H1 (cell line): ENCODE measurements around the gene COPZ2. TPM values are rescaled to one million over a fixed set of nuclear protein-coding genes. Genes with fewer than 3 reads are reported as not detected.

Experiments used
- BACH1 ChIP-seq: IDR thresholded peaks from 2 replicates; pipeline ENCODE4 v1.6.1; 2012; ENCODE audit warnings: low read length, improper control_type of control experiment
- CBX5 ChIP-seq: fragments of 300-800, 300-1000 bp; sonication (generic); IDR thresholded peaks from 2 replicates; pipeline ENCODE4 v1.7.1; 2016; ENCODE audit warnings: antibody characterized with exemption, low read length, low read depth
- JUN ChIP-seq: IDR thresholded peaks from 2 replicates; pipeline ENCODE4 v1.6.1; 2011; ENCODE audit warnings: low read depth, mild to moderate bottlenecking, improper control_type of control experiment, low read length
- MAFK ChIP-seq: IDR thresholded peaks from 2 replicates; pipeline ENCODE4 v1.6.1; 2012; ENCODE audit warnings: low read depth, mild to moderate bottlenecking, improper control_type of control experiment, low read length
- SUZ12 ChIP-seq: fragments of 200-600 bp; sonication (generic); IDR thresholded peaks from 2 replicates; pipeline ENCODE4 v1.6.1; 2012; ENCODE audit warnings: mild to moderate bottlenecking, inconsistent platforms, low read length, moderate library complexity, mixed read lengths
- USF2 ChIP-seq: IDR thresholded peaks from 2 replicates; pipeline ENCODE4 v1.6.1; 2011; ENCODE audit warnings: low read length, improper control_type of control experiment
- YY1 ChIP-seq: IDR thresholded peaks from 2 replicates; pipeline ENCODE4 v1.6.1; 2011; ENCODE audit warnings: low read depth, mild to moderate bottlenecking, low read length
- polyA plus RNA-seq, 7 experiments: library from polyadenylated mRNA; depleted of rRNA in 3 of 7; stranded (reverse) in 5 of 7; unstranded in 2 of 7; fragments of >200 nt in 5 of 7; fragments of 200-250 nt in 2 of 7; gene quantifications; 1 replicate in 5 of 7; 2 replicates in 1 of 7; 4 replicates in 1 of 7; pipeline versions ENCODE4 v1.2.1 to v1.2.3, GENCODE V29; 2011 to 2013; ENCODE audit warnings: missing spikeins in 2 of 7, mixed read lengths in 2 of 7
- total RNA-seq: library from RNA; stranded (reverse); fragmentation: NEBNext Ultra II Directional; extraction: Animal tissue kit (Norgen Biotek cat#: 25700); gene quantifications from 2 replicates; pipeline ENCODE4 v1.2.1, GENCODE V29; 2021
- TF ChIP-seq, protein P1 (sequence below): fragments of 300-600 bp; sonication (generic); IDR thresholded peaks from 2 replicates; pipeline ENCODE4 v1.7.1; 2012; ENCODE audit warnings: low read length, moderate library complexity, mild to moderate bottlenecking, inconsistent platforms; ENCODE audit not compliant: insufficient replicate concordance

COPZ2 gene
- total and polyA plus RNA-seq, 2 of the 8 experiments (the other 6 are each of a cell fraction or from before 2014, with no cell fraction given): 0.24 TPM; not detected in 1

GRCh38 chr17:48056246-48056745 is 18.7 kb upstream of the COPZ2 start (continued):
- TF ChIP-seq SUZ12 (no peak), CBX5 (no peak), USF2 (no peak), MAFK (no peak), BACH1 (no peak), JUN (no peak), YY1 (no peak)
- TF ChIP-seq, protein P1, sequence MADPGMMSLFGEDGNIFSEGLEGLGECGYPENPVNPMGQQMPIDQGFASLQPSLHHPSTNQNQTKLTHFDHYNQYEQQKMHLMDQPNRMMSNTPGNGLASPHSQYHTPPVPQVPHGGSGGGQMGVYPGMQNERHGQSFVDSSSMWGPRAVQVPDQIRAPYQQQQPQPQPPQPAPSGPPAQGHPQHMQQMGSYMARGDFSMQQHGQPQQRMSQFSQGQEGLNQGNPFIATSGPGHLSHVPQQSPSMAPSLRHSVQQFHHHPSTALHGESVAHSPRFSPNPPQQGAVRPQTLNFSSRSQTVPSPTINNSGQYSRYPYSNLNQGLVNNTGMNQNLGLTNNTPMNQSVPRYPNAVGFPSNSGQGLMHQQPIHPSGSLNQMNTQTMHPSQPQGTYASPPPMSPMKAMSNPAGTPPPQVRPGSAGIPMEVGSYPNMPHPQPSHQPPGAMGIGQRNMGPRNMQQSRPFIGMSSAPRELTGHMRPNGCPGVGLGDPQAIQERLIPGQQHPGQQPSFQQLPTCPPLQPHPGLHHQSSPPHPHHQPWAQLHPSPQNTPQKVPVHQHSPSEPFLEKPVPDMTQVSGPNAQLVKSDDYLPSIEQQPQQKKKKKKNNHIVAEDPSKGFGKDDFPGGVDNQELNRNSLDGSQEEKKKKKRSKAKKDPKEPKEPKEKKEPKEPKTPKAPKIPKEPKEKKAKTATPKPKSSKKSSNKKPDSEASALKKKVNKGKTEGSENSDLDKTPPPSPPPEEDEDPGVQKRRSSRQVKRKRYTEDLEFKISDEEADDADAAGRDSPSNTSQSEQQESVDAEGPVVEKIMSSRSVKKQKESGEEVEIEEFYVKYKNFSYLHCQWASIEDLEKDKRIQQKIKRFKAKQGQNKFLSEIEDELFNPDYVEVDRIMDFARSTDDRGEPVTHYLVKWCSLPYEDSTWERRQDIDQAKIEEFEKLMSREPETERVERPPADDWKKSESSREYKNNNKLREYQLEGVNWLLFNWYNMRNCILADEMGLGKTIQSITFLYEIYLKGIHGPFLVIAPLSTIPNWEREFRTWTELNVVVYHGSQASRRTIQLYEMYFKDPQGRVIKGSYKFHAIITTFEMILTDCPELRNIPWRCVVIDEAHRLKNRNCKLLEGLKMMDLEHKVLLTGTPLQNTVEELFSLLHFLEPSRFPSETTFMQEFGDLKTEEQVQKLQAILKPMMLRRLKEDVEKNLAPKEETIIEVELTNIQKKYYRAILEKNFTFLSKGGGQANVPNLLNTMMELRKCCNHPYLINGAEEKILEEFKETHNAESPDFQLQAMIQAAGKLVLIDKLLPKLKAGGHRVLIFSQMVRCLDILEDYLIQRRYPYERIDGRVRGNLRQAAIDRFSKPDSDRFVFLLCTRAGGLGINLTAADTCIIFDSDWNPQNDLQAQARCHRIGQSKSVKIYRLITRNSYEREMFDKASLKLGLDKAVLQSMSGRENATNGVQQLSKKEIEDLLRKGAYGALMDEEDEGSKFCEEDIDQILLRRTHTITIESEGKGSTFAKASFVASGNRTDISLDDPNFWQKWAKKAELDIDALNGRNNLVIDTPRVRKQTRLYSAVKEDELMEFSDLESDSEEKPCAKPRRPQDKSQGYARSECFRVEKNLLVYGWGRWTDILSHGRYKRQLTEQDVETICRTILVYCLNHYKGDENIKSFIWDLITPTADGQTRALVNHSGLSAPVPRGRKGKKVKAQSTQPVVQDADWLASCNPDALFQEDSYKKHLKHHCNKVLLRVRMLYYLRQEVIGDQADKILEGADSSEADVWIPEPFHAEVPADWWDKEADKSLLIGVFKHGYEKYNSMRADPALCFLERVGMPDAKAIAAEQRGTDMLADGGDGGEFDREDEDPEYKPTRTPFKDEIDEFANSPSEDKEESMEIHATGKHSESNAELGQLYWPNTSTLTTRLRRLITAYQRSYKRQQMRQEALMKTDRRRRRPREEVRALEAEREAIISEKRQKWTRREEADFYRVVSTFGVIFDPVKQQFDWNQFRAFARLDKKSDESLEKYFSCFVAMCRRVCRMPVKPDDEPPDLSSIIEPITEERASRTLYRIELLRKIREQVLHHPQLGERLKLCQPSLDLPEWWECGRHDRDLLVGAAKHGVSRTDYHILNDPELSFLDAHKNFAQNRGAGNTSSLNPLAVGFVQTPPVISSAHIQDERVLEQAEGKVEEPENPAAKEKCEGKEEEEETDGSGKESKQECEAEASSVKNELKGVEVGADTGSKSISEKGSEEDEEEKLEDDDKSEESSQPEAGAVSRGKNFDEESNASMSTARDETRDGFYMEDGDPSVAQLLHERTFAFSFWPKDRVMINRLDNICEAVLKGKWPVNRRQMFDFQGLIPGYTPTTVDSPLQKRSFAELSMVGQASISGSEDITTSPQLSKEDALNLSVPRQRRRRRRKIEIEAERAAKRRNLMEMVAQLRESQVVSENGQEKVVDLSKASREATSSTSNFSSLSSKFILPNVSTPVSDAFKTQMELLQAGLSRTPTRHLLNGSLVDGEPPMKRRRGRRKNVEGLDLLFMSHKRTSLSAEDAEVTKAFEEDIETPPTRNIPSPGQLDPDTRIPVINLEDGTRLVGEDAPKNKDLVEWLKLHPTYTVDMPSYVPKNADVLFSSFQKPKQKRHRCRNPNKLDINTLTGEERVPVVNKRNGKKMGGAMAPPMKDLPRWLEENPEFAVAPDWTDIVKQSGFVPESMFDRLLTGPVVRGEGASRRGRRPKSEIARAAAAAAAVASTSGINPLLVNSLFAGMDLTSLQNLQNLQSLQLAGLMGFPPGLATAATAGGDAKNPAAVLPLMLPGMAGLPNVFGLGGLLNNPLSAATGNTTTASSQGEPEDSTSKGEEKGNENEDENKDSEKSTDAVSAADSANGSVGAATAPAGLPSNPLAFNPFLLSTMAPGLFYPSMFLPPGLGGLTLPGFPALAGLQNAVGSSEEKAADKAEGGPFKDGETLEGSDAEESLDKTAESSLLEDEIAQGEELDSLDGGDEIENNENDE: no peak
